HFFc6 (cell line): Measurements from ENCODE around the gene TOX2. TPM values are rescaled to one million over a fixed set of nuclear protein-coding genes. Genes with fewer than 3 reads are reported as not detected.
A peak's percentile ranks its signal among the peaks of the same experiment; 100 is the strongest.

Source experiments
- DNase-seq: peaks from one replicate; pipeline ENCODE4 v3.0.0-alpha.2; 2018
- H3K27ac Mint-ChIP-seq: 2 replicates; pipeline ENCODE4 v1.8.0; 2020; ENCODE audit warnings: mild to moderate bottlenecking, mixed read lengths
- H3K27me3 Mint-ChIP-seq: 2 replicates; pipeline ENCODE4 v1.8.0; 2021; ENCODE audit warnings: mild to moderate bottlenecking, moderate library complexity, mixed read lengths; ENCODE audit not compliant: insufficient read depth
- H3K36me3 Mint-ChIP-seq: 2 replicates; pipeline ENCODE4 v1.8.0; 2021; ENCODE audit warnings: low read depth, mixed read lengths
- H3K4me1 Mint-ChIP-seq: 2 replicates; pipeline ENCODE4 v1.8.0; 2020; ENCODE audit warnings: low read depth, mixed read lengths
- H3K4me3 Mint-ChIP-seq: 2 replicates; pipeline ENCODE4 v1.8.0; 2020; ENCODE audit warnings: mild to moderate bottlenecking, moderate library complexity, mixed read lengths
- H3K9me3 Mint-ChIP-seq: 2 replicates; pipeline ENCODE4 v1.8.0; 2020; ENCODE audit warnings: mild to moderate bottlenecking, mixed read lengths
- total RNA-seq, 6 experiments: library from RNA; stranded (reverse); fragmentation: NEBNext Ultra II Directional; extraction: Animal tissue kit (Norgen Biotek cat#: 25700); gene quantifications; 2 replicates in 1 of 6; 3 replicates in 5 of 6; pipeline ENCODE4 v1.2.3, GENCODE V29; 2021
- TF ChIP-seq, protein P1 (sequence below): fragments of 200-600 bp; sonication (generic); IDR thresholded peaks from 2 replicates; pipeline ENCODE4 v1.5.0; 2021; ENCODE audit warnings: antibody characterized with exemption, mild to moderate bottlenecking

TOX2 gene
- total RNA-seq, 6 experiments from 2014 or later, result 46.1 to 68.2 (median 60.2) TPM

DNA sequence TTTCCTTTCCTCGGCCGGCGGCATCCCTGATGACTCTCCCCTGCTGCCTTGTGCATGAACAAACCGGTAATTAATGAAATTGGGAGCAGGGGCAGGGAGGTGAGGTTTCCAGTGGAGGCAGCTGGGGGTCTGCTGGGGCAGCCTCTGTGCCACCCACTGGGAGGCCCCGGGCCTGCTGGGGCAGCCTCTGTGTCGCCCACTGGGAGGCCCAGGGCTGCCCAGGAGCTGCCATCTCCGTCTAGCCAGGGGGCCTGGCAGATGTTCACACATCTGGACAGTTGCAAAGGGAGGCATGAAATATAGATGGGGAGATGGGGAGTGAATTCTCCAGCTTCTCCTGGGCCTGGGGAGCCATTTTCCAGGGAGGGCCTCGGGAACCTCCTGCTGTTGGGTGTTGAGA, 33.8 kb downstream of the TOX2 start:
- TF ChIP-seq, protein P1, sequence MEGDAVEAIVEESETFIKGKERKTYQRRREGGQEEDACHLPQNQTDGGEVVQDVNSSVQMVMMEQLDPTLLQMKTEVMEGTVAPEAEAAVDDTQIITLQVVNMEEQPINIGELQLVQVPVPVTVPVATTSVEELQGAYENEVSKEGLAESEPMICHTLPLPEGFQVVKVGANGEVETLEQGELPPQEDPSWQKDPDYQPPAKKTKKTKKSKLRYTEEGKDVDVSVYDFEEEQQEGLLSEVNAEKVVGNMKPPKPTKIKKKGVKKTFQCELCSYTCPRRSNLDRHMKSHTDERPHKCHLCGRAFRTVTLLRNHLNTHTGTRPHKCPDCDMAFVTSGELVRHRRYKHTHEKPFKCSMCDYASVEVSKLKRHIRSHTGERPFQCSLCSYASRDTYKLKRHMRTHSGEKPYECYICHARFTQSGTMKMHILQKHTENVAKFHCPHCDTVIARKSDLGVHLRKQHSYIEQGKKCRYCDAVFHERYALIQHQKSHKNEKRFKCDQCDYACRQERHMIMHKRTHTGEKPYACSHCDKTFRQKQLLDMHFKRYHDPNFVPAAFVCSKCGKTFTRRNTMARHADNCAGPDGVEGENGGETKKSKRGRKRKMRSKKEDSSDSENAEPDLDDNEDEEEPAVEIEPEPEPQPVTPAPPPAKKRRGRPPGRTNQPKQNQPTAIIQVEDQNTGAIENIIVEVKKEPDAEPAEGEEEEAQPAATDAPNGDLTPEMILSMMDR, result no peak
- Mint-ChIP-seq H3K9me3 (no peaks in the 10 kb centered on the region), H3K27me3 (peaks cover 2% of the 10 kb centered on the region; the same call in 1 of the 2 replicates), H3K36me3 (peaks cover 20% of the 10 kb centered on the region), H3K4me3 (no peak overlapping the region), H3K4me1 (peaks cover 57% of the 10 kb centered on the region), H3K27ac (no peak overlapping the region)
- DNase-seq, result no peak

DNA sequence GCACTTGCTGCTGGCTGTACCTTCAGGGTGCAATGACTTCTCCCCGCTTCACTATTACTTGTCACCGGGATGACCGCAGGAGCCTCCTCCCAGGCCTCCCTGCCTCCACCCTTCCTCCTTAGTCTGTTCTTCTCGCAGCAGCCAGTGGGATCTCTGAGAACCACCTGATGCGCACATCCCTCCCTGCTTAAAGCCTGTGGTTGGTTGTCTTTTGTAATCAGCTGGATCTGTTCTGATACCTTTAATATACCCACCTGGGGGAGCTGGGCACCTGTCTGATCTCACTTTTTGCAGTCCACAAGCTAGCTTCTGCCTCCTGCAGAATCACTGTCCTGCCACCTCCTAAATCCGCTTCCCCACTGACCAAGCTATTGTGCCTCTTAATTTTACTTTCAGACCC, 34.6 kb downstream of the TOX2 start:
- TF ChIP-seq, protein P1, result no peak
- Mint-ChIP-seq H3K36me3 (peaks cover 16% of the 10 kb centered on the region), H3K27ac (peak overlapping the region; percentile 19; the same call in 1 of the 2 replicates), H3K9me3 (no peaks in the 10 kb centered on the region), H3K27me3 (peaks cover 2% of the 10 kb centered on the region; the same call in 1 of the 2 replicates), H3K4me1 (peaks cover 57% of the 10 kb centered on the region), H3K4me3 (no peak overlapping the region)
- DNase-seq, result no peak

DNA sequence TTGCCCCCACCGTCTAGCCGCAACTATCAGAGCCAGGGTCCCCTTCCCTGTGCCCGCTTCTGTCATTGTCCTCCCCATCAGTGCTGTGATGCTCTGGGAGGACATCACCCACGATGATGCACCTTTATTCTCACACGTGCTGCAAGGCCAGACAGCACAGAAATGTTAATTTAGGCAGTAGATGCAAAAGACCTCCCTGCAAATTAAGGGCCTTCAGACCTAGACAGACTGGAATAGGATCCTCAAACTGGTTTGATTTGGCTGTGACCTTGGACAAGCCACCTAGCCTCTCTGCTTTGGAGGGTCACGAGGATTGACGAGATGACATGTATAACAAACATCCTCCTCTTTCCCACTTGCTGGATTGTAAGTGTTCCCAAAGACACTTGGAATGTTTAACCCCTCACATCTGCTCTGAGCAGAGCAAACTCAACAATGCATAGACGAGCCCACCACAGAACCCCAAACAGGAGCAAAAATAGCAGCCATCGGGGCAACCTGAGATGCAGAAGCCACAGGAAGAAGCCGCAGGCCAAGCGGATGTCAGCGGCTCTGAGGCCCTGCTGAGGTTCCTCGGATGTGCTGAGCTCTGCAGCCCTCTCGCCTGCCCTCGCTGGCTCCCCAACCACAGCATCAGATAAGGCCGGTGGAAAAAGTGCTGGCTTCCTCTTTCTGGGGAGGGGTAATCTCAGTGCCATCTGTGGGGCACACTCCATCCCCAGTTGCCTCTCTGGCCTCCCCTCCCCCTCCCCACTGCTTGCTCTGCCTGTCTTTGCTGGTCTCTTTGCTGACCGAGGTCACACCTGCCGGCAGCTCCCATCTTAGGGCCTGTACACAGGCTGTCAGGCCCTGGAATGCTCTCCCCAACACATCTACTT, 35.3 kb downstream of the TOX2 start:
- Mint-ChIP-seq H3K36me3 (peaks cover 15% of the 10 kb centered on the region), H3K4me3 (no peak overlapping the region), H3K27ac (peak overlapping the region; percentile 19), H3K4me1 (peaks cover 60% of the 10 kb centered on the region), H3K9me3 (no peaks in the 10 kb centered on the region), H3K27me3 (peaks cover 2% of the 10 kb centered on the region; the same call in 1 of the 2 replicates)
- DNase-seq, result no peak
- TF ChIP-seq, protein P1, result no peak

DNA sequence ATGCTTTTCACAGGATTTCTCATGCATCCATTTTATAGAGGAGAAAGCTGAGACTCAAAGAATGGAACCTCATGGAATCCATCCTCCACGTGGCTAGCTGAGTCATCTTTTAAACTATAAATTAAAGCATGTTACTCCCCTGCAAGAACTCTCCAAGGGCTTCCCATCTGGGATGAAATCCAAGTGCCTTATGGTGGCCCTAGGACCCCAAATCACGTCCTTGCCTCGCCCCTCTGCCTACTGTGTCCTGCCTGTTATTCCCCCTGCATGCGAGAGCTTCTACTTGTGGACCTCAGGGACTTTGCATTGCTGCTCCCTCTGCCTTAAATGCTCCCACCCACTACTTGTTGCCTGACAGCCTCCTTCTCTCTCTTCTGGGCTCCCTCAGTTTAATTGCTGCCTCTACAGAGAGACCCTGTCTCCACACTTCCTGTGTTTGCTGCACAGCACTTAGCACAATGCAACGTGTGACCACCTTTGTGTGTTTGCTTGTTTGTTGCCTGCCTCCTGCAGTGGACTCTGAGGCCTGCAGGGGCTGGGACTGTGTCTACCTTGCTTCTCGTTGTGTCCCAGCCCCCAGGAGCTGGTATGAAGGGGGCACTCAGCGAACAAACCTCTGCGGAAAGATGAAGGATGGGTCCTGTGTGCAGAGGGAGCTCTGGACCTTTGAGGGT, 39.4 kb downstream of the TOX2 start:
- Mint-ChIP-seq H3K36me3 (peaks cover 32% of the 10 kb centered on the region), H3K27ac (peak overlapping the region; percentile 95), H3K4me1 (peaks cover 83% of the 10 kb centered on the region), H3K9me3 (no peaks in the 10 kb centered on the region), H3K27me3 (peaks cover 2% of the 10 kb centered on the region; the same call in 1 of the 2 replicates), H3K4me3 (peak overlapping the region; percentile 57)
- peak; percentile 26 for DNase-seq
- TF ChIP-seq, protein P1, result peak; percentile 40; the same call in 1 of the 2 replicates

DNA sequence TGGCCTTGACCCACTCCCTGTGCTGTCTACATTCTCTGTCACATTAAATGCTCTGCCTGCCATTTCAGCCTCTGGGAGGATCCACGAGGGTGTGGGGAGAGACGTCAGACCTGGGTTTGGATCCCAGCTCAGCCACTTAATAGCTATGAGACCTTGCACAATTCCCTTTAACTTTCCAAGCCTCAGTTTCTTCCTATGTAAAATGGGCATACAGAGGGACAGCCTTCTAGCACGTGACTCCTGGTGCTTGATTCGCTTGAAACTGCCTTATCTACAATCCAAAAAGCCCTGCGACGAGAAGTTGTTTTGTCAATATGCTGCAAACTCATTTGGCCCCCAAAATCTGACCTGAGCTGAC, 40.0 kb downstream of the TOX2 start:
- Mint-ChIP-seq H3K9me3 (no peaks in the 10 kb centered on the region; the same call in 1 of the 2 replicates), H3K4me1 (peaks cover 88% of the 10 kb centered on the region), H3K36me3 (peaks cover 36% of the 10 kb centered on the region), H3K27ac (peak overlapping the region; percentile 95), H3K4me3 (peak overlapping the region; percentile 57), H3K27me3 (no peaks in the 10 kb centered on the region; the same call in 1 of the 2 replicates)
- DNase-seq, result no peak
- TF ChIP-seq, protein P1, result no peak
